COLO829 (cell line): ENCODE data around the gene TRMT1.
"Not testable (repeated sequence)": the region's sequence is repeated elsewhere in the genome, so short reads cannot be mapped to it uniquely, and the experiment has no call there.

Source experiments
- DNase-seq: peaks from one replicate; pipeline ENCODE4 v3.0.0; 2012; ENCODE audit warnings: low spot score

The TRMT1 gene

GRCh38 chr19:13116282-13117175 lies at the start of gene TRMT1:
Gene TRMT1 (minus strand): TSS chr19:13116740. CDS start chr19:13116399, 341 bp downstream.
- peak; percentile 98 for DNase-seq

- DNase-seq, result not testable (repeated sequence)
Observed at GRCh38 chr19:13166151-13166550, 49.6 kb upstream of the TRMT1 start.

- no peak for DNase-seq
Observed at GRCh38 chr19:13165162-13165997, 48.8 kb upstream of the TRMT1 start.

- peak; percentile 77 for DNase-seq
Observed at GRCh38 chr19:13164343-13165161, 48.0 kb upstream of the TRMT1 start.

- peak; percentile 82 for DNase-seq
Observed at GRCh38 chr19:13163609-13164342, 47.2 kb upstream of the TRMT1 start.

- DNase-seq, result peak; percentile 84
Observed at GRCh38 chr19:13162724-13163608, 46.4 kb upstream of the TRMT1 start.

GRCh38 chr19:13160557-13160956 lies 44.0 kb upstream of the TRMT1 start:
- no peak for DNase-seq

- DNase-seq, result no peak
Observed at GRCh38 chr19:13159713-13160112, 43.2 kb upstream of the TRMT1 start.

GRCh38 chr19:13155472-13156359 lies 39.2 kb upstream of the TRMT1 start:
- no peak for DNase-seq

GRCh38 chr19:13154911-13155471 lies 38.5 kb upstream of the TRMT1 start:
- no peak for DNase-seq

GRCh38 chr19:13154241-13154778 lies 37.8 kb upstream of the TRMT1 start:
- DNase-seq, result no peak

GRCh38 chr19:13153569-13154240 lies 37.2 kb upstream of the TRMT1 start:
- DNase-seq, result no peak

GRCh38 chr19:13152974-13153568 lies 36.5 kb upstream of the TRMT1 start:
- peak; percentile 96 for DNase-seq

GRCh38 chr19:13152356-13152973 lies 35.9 kb upstream of the TRMT1 start:
- DNase-seq, result no peak

GRCh38 chr19:13151605-13152355 lies 35.2 kb upstream of the TRMT1 start:
- peak; percentile 93 for DNase-seq

GRCh38 chr19:13150931-13151604 lies 34.5 kb upstream of the TRMT1 start:
- DNase-seq, result no peak
